Urothelium cell line (cell line): ENCODE measurements around the gene NMNAT1.
"Not testable (repeated sequence)": the region's sequence is repeated elsewhere in the genome, so short reads cannot be mapped to it uniquely, and the experiment has no call there.

Experiments used
- DNase-seq: peaks from one replicate; pipeline ENCODE4 v3.0.0; 2011; ENCODE audit warnings: low spot score, mixed read lengths
- FAIRE-seq: peaks from 2 replicates; lab custom pipeline; 2011; peaks lifted over from hg19 to GRCh38; lab: Jason Lieb, UNC

Gene NMNAT1

GRCh38 chr1:9917901-9918300, 25.4 kb upstream of the NMNAT1 start:
- DNase-seq (no peak), FAIRE-seq (no peak)

- FAIRE-seq (no peak), DNase-seq (no peak)
Observed at GRCh38 chr1:9920606-9921005, 22.7 kb upstream of the NMNAT1 start.

- DNase-seq (no peak), FAIRE-seq (no peak)
Observed at GRCh38 chr1:9922342-9922741, 20.9 kb upstream of the NMNAT1 start.

- no peak for FAIRE-seq
- DNase-seq: no peak
Observed at GRCh38 chr1:9927259-9927658, 16.0 kb upstream of the NMNAT1 start.

GRCh38 chr1:9929431-9930385, 13.6 kb upstream of the NMNAT1 start:
- FAIRE-seq (no peak), DNase-seq (no peak)

- FAIRE-seq (no peak), DNase-seq (peak; percentile 48)
Observed at GRCh38 chr1:9942399-9942938, 806 bp upstream of the NMNAT1 start.

GRCh38 chr1:9946315-9946714, 3.0 kb downstream of the NMNAT1 start:
- FAIRE-seq: no peak

GRCh38 chr1:9957726-9958125, 14.5 kb downstream of the NMNAT1 start:
- FAIRE-seq: no peak
- DNase-seq: no peak

More at GRCh38 chr1:9946315-9946714, 3.0 kb downstream of the NMNAT1 start:
- no peak for DNase-seq

GRCh38 chr1:9960011-9960410, 16.7 kb downstream of the NMNAT1 start:
- DNase-seq: no peak
- FAIRE-seq: no peak

- DNase-seq (peak; percentile 56), FAIRE-seq (no peak)
Observed at GRCh38 chr1:9960706-9961562, 17.7 kb downstream of the NMNAT1 start.

GRCh38 chr1:9984253-9984652, 41.0 kb downstream of the NMNAT1 start:
- DNase-seq (no peak), FAIRE-seq (no peak)

GRCh38 chr1:9985001-9985400, 41.7 kb downstream of the NMNAT1 start:
- FAIRE-seq (no peak), DNase-seq (no peak)

GRCh38 chr1:9989773-9990172, 46.5 kb downstream of the NMNAT1 start:
- no peak for FAIRE-seq
- no peak for DNase-seq

GRCh38 chr1:9990944-9991343, 47.7 kb downstream of the NMNAT1 start:
- FAIRE-seq: no peak
- no peak for DNase-seq

- DNase-seq: no peak
- no peak for FAIRE-seq
Observed at GRCh38 chr1:9992910-9993309, 49.6 kb downstream of the NMNAT1 start.

GRCh38 chr1:9993561-9994075, 50.3 kb downstream of the NMNAT1 start:
- FAIRE-seq: no peak
- no peak for DNase-seq

- FAIRE-seq (no peak), DNase-seq (peak; percentile 20)
Observed at GRCh38 chr1:9996624-9997582, 53.6 kb downstream of the NMNAT1 start, which contains the start of gene RBP7. Gene RBP7 (plus strand): TSS chr1:9997228. CDS start chr1:9997259, 31 bp downstream.

GRCh38 chr1:10001016-10001665, 57.9 kb downstream of the NMNAT1 start:
- no peak for DNase-seq
- no peak for FAIRE-seq

- not testable (repeated sequence) for FAIRE-seq, DNase-seq
Observed at GRCh38 chr1:10005248-10005647, 62.0 kb downstream of the NMNAT1 start.
